IPS-NIHi11 (cell line): ENCODE data around the gene IFT88.
A peak's percentile ranks its signal among the peaks of the same experiment; 100 is the strongest.

ENCODE experiments used
- DNase-seq: peaks from one replicate; pipeline ENCODE4 v3.0.0; 2012; ENCODE audit warnings: mixed read lengths, low spot score

Gene IFT88

GRCh38 chr13:20566898-20567874 lies at the start of gene IFT88:
Gene IFT88 (plus strand): TSS chr13:20567157. CDS start chr13:20574386, 7,229 bp downstream.
- peak; percentile 95 for DNase-seq

- no peak for DNase-seq
These were observed 48.3 kb upstream of the IFT88 start for GRCh38 chr13:20518660-20519100.

- DNase-seq, result no peak
These were observed 47.1 kb upstream of the IFT88 start for GRCh38 chr13:20519875-20520274.

- no peak for DNase-seq
These were observed 45.4 kb upstream of the IFT88 start for GRCh38 chr13:20521364-20522115.

GRCh38 chr13:20525144-20525600 lies 41.8 kb upstream of the IFT88 start:
- peak; percentile 31 for DNase-seq

GRCh38 chr13:20525601-20526544 lies 41.1 kb upstream of the IFT88 start, which contains the start of gene CRYL1:
Gene CRYL1 (minus strand): TSS chr13:20525857. CDS start chr13:20525794, 63 bp downstream.
- peak; percentile 84 for DNase-seq

- DNase-seq, result no peak
These were observed 40.3 kb upstream of the IFT88 start for GRCh38 chr13:20526664-20527063.

- DNase-seq, result no peak
These were observed 38.5 kb upstream of the IFT88 start for GRCh38 chr13:20528452-20528851.

GRCh38 chr13:20534038-20534608 lies 32.8 kb upstream of the IFT88 start:
- no peak for DNase-seq

GRCh38 chr13:20536992-20537391 lies 30.0 kb upstream of the IFT88 start:
- DNase-seq, result no peak

- no peak for DNase-seq
These were observed 22.6 kb upstream of the IFT88 start for GRCh38 chr13:20544201-20544923.

- DNase-seq, result no peak
These were observed 20.4 kb upstream of the IFT88 start for GRCh38 chr13:20546556-20546955.

- no peak for DNase-seq
These were observed 19.5 kb upstream of the IFT88 start for GRCh38 chr13:20547479-20547908.

- DNase-seq, result no peak
These were observed 16.2 kb upstream of the IFT88 start for GRCh38 chr13:20550799-20551198.

GRCh38 chr13:20553311-20553710 lies 13.6 kb upstream of the IFT88 start:
- no peak for DNase-seq

- DNase-seq, result no peak
These were observed 8.0 kb upstream of the IFT88 start for GRCh38 chr13:20558982-20559381.

- DNase-seq, result no peak
These were observed 7.1 kb upstream of the IFT88 start for GRCh38 chr13:20559659-20560356.

- no peak for DNase-seq
These were observed 5.2 kb upstream of the IFT88 start for GRCh38 chr13:20561741-20562140.

GRCh38 chr13:20565115-20565736 lies 1.7 kb upstream of the IFT88 start:
- DNase-seq, result no peak
